Superior temporal gyrus (tissue), 1 donor: ENCODE measurements around the gene PTPRN2.
"Not testable (repeated sequence)": the region's sequence is repeated elsewhere in the genome, so short reads cannot be mapped to it uniquely, and the experiment has no call there.

Experiments used
- DNase-seq: peaks from one replicate; pipeline ENCODE4 v3.0.0-alpha.2; 2016; ENCODE audit errors: extremely low spot score

The PTPRN2 gene

GRCh38 chr7:157980341-157980731, 607.3 kb downstream of the PTPRN2 start:
- DNase-seq = not testable (repeated sequence)

GRCh38 chr7:157979636-157980340, 607.8 kb downstream of the PTPRN2 start:
- DNase-seq = no peak

DNA sequence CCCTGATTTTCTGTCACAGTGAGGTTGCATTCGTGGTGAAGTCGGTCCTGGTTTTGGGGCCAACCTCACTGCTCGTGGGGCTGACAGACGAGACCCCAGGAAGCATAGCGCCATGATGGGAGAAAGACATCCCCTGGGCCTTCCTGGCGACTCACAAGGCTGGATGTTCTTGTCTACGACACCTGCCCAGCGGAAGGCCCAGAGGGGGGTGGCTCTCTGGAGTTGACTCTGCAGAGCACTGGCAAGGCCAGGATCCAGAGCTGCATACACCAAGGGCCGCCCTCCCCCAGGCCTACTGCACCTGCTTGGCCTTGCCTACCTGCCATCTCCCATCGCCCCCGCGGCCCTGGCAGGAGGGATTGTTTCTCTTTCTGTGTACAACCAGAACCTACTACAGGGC, 608.9 kb downstream of the PTPRN2 start:
- DNase-seq = no peak

GRCh38 chr7:157977717-157978496, 609.7 kb downstream of the PTPRN2 start:
- DNase-seq = no peak

GRCh38 chr7:157977306-157977705, 610.3 kb downstream of the PTPRN2 start:
- no peak for DNase-seq

GRCh38 chr7:157976406-157976805, 611.2 kb downstream of the PTPRN2 start:
- DNase-seq = no peak

DNA sequence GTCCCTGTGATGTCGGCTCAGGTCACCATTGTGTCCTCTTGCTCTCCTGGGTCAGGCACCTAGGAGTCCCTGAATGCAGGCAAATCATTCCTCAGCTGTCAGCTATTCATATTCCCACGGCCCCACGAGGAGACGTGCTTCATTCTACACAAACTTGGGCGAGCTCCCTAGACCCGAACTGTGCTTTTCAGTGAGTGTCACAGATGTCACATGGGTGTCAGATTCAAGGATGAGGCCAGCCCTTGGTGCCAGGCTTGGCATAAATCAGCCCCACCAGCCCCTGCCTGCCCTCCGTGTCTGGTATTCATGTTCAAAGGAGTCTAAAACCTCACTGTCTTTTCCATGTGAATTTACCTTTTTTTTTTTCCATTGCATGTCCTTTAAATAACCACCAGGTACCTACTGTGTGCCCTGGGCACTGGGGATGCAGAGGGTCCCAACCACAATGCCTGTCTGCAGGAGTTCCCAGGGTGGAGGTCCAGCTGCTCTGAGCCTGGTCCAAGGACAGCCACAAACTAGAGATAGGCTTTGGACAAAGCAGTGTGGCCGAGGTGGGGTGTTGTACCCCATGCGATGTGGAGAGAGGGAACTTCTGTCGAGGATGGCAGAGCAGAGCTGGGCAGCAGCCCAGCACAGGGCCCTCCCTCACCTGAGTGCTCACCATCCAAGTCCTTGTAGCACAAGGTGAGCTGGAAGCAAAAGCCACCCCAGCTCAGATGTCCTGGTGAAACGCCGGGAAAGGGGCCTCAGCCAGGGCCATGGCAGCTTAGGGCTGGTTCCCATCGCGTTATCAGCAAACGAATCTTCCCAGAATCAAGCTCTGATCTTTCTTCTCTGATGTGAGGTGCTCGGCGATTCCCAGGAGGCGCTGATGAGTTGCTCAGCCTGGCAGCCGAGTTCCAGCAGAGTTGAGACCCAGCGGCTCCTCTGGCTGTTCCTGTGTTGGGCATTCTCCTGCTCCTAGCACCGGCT, 611.9 kb downstream of the PTPRN2 start:
- DNase-seq = no peak

GRCh38 chr7:157974678-157975230, 612.9 kb downstream of the PTPRN2 start:
- DNase-seq = no peak

DNA sequence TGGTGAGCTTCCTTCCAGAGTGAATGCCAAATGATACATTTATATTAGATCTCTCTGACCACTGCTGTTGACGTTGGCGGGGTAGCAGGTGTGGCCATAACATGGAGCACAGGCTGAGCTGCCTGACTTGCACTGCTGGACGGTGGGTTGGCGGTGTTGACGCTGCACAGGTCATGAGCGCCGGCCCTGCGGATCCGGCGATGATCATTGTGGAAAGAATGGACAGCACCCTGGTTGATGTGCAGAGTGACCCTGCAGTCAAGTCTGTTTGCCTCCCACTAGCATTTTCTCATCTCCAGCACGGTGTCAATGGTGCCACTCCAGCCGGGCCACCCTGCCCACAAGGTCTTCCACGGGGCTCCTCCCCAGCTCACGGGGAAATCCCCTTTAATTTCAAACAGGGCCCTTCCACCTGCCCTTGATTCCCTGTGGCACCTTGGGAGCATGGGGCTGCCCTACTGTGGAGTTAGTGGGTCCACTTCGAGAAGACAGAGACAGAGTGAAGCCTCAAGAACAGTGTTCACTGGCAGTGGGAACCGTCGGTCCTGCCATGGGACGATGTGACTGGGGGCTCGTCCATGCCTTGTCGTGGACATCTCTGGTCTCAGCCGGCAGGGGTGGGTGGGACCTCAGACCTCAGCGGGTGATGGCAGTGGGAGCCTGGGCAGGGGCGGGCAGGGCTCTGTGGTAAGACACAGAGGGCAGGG, 613.5 kb downstream of the PTPRN2 start:
- no peak for DNase-seq

DNA sequence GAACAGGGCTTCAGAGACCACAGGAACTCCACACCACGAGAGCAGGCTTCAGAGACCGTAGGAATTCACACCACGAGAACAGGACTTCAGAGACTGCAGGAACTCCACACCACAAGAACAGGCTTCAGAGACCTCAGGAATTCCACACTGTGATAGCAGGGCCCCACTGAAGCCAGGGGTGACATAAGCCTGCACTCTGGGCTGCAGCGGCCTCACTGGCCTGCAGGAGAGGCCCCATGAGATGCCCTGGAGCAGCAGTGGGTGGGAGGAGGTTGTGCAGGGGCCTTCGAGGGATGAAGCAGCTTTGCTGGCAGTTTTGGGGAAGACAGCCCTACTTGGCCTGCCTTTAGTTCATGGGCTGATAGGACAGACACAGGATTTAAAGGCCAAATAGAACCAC, 614.7 kb downstream of the PTPRN2 start:
- no peak for DNase-seq

DNA sequence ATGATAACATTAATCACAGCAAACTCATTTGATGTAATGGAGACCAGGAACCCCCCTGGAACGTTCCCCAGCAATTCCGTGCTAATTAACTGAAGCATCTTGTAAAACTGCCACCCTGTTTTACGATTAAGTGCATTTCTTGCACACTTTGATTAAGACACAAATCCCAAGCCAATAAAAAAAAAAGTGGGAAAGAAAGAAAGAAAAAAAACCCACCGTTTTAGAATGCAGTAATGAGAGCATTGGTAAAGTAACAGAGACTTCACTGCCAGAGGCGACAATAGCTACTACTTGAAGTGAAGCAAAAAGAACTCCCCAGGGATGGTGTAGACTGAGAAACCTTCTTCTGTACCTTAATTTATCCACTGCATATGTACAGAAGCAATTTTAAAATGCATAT, 616.1 kb downstream of the PTPRN2 start:
- DNase-seq = no peak

- DNase-seq = no peak
Observed at GRCh38 chr7:157970744-157971143, 616.9 kb downstream of the PTPRN2 start.

DNA sequence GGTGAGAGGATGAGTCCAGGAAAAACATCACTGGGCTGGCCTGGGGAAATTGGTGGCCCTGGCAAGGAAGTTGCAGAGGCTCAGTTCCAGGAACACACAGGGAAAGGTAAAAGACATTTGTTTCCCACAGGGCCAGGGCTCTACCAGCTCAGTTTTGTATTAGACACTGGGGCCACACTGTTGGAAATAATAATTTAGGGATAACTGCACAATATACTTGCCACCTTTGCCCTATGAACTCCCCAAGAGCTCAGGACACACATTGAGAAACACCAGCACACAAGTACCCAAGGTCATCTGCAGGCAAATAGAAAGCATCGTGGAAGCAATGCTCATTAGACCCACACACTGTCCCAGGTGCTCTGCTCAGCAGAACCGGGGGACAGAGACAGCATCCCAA, 617.6 kb downstream of the PTPRN2 start:
- no peak for DNase-seq

GRCh38 chr7:157966490-157966889, 621.1 kb downstream of the PTPRN2 start:
- no peak for DNase-seq

DNA sequence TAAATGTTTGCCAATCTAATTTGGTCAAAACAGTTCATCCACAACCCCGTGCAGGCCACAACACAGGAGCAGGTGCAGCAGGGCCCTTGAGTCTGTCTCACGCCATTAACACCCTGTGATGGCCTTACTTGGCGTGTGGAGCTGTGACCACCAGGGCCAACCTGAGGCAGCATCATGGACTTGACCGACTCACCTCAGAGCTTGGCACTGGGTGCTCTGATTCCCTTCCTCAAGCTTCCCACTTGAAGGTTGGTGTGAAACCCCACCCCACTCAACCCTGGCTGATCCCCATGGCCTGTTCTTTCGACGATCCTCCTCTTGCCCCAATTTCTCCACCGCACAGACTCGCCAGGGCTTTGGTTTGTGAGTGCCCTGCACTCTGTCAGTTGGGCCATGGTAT, 623.1 kb downstream of the PTPRN2 start:
- DNase-seq = no peak

DNA sequence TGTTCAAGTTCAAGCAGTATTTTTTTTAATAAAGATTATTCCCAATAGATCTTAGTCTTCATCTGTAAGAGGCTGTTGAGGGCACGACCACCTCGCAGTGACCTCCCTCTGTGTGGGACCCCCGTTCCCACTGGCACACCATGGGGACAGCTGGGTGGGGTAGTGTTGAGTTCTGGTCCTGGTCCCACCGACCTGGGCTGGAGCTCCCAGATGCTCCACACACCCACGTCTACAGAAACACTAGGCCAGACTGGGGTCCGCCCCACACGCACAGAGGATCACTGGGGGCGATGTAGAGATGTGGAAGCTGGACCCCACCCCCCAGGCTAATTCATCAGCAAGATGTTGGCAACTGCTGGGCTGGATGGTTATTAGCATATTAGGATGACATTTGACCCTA, 623.6 kb downstream of the PTPRN2 start:
- no peak for DNase-seq

- DNase-seq = no peak
Observed at GRCh38 chr7:157963526-157963925, 624.1 kb downstream of the PTPRN2 start.

- DNase-seq = no peak
Observed at GRCh38 chr7:157962458-157963306, 624.9 kb downstream of the PTPRN2 start.

GRCh38 chr7:157961731-157962457, 625.7 kb downstream of the PTPRN2 start:
- no peak for DNase-seq
